GM21723 (cell line): ENCODE results near the gene PTGS2.
"Not testable (repeated sequence)": the region's sequence is repeated elsewhere in the genome, so short reads cannot be mapped to it uniquely, and the experiment has no call there.

Experiments
- ATAC-seq: cut with Tn5 transposase; IDR thresholded peaks from one replicate; pipeline ENCODE4 v1.9.1; 2021; ENCODE audit warnings: mild to moderate bottlenecking, moderate library complexity; ENCODE audit not compliant: unreplicated experiment

The PTGS2 gene

DNA sequence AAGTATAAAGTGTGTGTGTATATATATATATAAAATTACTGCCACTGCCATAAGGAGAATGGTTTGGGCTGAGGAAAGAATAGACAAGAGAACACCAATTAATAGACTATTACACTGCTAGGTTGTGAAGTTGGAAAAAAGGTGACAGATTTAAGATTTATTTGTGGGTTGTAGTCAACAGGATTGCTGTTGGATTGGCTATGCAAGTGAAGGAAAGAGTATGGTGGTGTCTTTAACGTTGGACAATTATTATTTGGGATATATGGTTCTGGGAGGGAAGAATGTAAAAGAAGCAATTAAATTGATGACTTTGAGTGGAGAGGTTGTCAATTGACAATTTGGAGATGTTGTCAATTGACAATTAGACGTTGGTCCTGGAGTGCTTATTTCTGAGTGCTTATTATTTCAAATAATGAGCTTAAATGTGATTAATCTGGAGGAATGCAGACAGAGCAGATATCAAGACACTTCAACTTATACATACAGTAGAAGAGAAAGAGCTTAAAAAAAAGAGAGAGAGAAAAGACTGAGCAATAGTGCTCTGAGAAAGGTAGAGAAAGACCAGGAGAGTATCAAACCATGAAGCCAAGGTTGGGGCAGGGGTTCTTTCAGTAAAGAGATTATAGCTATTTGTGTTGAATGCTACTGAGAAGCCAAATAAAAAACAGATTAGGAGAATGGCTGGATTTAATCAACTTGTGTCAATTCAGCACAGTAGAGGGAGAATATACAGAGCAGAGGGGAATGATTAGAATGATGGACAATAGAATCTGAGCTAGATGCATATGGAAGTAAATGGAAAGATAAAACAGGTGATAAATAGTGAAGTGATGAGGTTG is 9.7 kb downstream of the PTGS2 start:
- ATAC-seq = no peak

DNA sequence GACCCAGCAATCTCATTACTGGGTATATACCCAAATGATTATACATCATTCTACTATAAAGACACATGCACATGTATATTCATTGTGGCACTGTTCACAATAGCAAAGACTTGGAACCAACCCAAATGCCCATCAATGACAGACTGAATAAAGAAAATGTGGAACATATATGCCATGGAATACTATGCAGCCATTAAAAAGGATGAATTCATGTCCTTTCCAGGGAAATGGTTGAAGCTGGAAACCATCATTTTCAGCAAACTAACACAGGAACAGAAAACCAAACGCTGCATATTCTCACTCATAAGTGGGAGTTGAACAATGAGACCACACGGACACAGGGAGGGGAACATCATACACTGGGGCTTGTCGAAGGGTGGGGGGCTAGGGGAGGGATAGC is 10.4 kb downstream of the PTGS2 start:
- ATAC-seq = not testable (repeated sequence)

DNA sequence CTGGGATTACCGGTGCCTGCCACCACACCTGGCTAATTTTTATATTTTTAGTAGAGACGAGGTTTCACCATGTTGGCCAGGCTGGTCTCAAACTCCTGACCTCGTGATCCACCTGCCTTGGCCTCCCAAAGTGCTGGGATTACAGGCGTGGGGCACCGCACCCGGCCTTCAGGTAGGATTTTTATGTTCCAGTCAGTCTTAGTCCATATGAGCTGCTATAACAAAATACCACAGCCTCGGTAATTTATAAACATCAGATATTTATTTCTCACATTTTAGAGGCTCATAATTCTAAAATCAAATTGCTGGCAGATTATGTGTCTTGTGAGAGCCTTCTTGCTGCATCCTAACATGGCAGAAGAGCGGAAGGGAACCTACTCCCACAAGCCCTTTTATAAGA is 16.0 kb downstream of the PTGS2 start:
- not testable (repeated sequence) for ATAC-seq

DNA sequence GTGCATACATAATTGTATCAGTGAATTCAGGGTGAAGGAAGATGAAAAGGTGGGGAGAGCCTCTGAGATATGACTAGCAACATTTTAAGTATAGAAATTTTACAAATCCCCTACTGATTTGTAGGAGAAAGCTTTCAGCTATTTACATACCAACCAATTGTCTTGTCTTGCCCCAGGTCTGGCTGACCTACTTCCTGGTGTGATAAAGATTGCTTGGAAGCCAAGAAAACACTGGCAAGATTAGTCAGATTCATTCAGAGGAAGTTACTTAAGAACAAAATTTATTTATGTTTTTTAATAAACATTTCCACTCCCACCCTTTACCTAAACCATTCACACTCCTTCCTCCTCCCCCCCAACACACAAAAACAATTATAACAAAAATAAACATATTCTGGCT is 17.5 kb downstream of the PTGS2 start:
- ATAC-seq = no peak

DNA sequence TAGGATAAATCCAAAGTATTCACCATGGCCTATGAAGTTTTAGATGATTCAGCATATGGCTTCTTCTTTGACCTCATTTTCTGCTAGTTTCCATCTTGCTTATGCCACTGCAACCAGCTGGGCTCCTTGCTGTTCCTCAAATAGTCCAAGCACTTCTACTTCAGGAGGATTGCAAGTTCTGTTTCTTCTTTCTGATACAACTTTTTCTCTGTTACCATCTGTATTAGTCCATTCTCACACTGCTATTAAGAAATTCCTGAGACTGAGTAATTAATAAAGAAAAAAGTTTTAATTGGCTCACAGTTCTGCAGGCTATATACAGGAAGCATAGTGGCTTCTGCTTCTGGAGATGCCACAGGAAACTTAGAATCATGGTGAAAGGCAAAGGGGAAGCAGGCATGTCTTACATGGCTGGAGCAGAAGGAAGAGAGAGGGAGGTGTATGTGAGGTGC is 20.3 kb downstream of the PTGS2 start:
- no peak for ATAC-seq

DNA sequence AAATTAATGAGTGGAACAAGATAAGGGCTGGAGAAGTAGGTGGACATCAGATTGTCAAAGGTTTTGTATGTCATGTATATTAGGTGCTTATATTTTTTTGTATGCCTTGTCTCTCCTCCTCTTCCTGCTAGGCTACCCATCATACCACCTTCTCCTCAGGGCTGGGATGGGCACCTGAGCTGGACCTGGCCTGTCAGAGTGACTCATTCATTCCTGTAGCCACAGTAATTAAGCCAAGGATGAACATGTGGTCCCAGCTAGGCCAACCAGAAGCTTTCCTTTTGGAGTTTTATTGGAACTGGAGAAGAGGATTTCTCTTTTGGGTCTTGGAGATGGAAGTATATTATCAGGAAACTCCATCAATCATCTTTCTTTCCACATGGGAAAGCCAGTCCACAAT is 21.2 kb downstream of the PTGS2 start:
- no peak for ATAC-seq

DNA sequence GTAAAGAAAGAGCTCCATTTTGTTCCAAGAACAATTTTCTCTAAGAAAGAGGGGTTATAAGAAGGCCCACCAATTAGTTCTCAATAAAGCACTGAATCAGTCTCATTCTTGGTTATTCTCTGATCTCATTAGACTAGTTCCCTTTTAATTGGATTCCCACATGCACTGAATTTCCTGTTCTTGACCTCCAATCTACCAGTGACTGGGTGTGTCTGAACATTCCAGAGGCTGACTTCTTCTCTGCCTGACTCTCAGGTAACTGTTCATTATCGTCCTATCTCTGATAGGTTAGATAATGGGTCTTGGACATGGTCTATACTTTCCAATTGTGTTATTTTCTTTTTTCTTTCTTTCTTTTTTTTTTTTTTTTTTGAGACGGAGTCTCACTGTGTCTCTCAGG is 22.7 kb downstream of the PTGS2 start:
- no peak for ATAC-seq

DNA sequence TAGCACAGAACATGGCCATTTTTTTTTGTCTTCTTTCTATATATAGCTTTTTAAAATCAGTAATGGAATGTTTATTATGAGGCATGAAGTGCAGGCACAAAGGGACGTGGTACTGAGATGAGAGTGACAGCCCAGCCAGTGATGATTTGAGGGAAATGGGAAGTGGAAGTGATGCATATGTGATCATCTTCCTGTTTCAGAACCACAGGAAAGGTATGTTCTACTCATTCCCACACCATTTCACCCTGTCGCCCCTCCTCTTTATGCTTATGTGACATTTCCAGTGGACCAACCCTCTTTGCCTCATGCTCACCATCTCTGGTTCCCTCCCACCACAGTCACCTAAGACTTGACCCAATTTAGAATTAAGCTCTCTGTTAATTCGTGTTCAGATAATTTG is 24.3 kb downstream of the PTGS2 start:
- no peak for ATAC-seq

DNA sequence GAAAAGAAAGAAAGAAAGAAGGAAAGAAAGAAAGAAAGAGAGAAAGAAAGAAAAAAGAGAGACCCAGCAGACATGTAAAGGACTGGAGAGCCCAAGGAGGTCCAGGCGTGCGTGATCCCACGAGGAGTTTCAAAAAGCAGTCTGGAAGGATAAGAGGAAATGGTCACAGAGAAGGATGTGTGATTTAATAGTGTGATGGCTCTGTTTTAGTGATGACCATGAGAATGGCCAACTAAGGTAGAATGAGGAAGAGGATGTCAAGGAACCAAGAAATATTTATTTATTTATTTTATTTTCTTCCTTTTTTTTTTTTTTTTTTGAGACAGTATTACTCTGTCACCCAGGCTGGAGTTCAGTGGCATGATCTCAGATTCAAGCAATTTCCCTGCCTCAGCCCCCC is 25.5 kb downstream of the PTGS2 start:
- ATAC-seq = no peak

DNA sequence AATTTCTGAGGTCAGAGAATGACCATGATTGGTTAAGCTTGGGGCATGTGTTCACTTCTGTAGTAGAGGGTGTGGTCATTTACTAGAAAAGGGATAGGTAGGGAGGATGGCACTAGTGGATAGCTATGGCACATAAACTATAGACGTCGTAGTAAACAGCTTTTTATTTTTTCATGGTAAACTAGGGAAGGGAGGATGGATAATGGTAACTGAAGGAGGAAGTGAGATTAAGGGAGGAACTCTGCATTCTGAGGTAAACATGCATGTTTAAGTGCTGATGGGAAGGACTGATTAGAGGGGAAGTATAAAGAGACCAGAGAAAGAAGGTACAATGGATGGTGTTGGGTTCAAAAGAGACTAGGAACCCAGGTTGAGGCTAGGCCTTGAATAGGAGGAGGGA is 26.9 kb downstream of the PTGS2 start:
- no peak for ATAC-seq

DNA sequence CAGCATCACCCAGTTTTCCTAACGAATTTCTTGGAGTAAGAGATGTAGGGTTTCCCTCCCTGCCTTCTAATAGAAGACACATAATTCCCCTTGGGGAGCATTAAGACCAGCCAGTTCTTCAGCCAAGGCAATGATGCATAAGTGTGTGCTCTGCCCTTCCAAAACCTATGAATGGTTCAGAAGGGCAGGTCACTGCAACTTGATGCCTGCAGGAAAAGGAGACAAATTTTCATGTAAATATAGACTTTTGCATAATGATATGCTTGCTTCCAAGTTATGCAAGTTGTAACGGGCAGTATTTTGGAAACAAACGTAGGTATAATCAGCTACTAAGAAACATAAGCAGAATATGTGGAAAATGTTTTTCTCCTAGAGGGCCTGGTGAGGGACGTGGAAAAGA is 31.6 kb downstream of the PTGS2 start:
- ATAC-seq = no peak

DNA sequence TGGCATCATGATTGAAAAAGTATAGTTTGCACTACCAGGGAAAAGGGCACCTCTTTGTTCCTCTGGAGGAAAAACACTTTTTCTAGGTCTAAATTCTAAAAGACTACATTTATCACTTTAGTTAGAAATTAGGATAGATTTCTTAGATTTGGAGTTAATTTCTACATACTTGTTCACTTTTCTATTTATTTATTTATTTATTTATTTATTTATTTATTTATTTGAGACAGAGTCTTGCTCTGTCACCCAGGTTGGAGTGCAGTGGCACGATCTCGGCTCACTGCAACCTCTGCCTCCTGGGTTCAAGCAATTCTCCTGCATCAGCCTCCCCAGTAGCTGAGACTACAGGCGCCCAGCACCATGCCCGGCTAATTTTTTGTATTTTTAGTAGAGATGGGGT is 32.2 kb downstream of the PTGS2 start:
- ATAC-seq = not testable (repeated sequence)

DNA sequence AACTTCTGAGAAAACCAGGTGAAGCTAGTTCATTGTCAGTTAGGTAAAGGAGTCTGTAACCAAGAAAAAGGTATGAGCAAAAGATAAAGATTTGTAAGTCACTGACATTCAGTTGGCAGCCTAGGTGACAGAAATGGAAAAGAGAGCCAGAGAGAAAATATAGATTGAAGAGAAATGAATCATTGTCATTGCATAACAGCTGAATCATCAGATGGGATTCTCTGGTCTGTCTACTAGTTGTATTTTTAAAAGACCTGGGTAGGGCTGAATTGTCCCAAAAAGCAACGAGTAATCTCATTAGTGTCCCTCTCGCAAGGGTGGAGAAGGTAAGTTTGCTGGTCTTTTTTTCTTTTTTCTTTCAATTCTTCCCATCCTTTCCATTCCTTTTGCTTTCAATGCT is 36.6 kb downstream of the PTGS2 start:
- no peak for ATAC-seq

DNA sequence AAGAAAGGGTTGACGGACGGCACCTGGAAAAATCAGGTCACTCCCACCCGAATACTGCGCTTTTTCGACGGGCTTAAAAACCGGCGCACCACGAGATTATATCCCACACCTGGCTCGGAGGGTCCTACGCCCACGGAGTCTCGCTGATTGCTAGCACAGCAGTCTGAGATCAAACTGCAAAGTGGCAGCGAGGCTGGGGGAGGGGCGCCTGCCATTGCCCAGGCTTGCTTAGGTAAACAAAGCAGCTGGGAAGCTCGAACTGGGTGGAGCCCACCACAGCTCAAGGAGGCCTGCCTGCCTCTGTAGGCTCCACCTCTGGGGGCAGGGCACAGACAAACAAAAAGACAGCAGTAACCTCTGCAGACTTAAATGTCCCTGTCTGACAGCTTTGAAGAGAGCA is 42.7 kb downstream of the PTGS2 start:
- ATAC-seq = not testable (repeated sequence)

DNA sequence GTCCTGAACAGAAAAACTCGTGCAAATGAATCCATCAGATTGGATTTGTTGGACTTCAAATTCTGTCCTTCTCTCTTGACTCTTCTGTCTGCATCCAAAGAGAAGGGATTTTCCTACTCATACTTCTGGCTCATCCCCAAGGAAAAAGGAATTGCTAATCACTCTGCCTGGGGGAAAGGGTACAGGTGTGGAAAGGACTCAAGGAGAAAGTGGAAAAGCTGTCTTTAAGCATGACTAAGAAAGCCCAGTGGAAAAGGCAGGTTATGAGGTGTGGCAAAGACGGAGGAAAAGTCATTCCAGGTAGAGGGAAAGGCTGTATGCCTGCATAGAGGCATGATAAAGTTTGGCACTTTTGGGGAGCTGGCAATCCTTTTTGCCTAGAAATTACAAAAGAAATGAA is 43.4 kb downstream of the PTGS2 start:
- no peak for ATAC-seq

DNA sequence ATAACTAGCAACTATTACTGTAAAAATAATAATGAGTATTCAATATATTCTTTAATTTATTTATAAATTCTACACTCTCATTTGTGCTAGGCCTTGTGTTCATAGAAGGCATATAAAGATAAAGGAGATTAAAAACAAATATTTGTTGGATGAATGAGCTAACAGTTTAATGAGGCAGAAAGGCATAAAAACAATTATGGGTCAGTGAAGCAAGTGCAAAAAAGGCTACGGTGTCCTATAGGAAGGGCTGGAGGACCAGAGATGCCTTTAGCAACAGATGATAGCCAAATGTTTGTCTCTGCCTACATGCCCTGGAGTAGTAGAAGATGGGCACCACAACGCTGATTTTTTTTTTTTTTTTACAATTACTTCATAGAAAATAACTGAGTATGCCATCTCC is 45.7 kb downstream of the PTGS2 start:
- ATAC-seq = no peak

DNA sequence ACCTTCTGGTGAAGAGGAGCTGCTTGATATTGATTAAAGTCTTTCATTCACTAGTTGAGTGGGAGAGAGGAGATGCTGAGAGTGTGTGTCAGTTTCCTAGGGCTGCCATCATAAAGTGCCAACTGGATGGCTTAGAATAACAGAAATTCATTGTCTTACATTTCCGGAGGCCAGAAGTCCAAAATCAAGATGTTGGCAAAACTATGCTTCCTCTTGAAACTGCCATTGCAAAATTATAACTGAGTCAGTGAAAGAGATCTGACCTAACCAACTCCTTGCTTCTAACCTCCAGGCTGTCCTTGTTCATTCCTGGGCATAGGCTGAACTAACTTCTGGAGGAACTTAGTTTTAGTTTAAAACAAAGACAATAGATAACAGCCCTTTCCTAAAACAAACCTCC is 47.1 kb downstream of the PTGS2 start:
- no peak for ATAC-seq

DNA sequence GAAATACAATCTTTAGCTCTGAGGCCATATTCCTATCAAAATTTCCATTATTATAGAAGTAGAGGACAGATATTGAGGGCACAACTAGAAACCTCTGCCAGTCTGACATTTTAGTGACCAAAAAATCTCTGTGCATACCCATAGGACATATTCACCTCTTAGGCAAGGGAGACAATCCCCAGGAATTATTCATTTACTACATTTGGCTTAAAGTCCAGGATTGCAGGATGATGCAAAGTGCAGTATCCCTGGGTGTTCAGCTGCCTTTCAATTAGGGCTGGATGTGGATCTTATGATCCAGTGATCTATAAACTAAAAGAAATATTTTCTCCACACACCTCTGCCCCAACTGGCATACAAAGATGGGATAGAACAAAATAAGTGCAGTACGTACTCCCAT is 50.9 kb downstream of the PTGS2 start:
- no peak for ATAC-seq

DNA sequence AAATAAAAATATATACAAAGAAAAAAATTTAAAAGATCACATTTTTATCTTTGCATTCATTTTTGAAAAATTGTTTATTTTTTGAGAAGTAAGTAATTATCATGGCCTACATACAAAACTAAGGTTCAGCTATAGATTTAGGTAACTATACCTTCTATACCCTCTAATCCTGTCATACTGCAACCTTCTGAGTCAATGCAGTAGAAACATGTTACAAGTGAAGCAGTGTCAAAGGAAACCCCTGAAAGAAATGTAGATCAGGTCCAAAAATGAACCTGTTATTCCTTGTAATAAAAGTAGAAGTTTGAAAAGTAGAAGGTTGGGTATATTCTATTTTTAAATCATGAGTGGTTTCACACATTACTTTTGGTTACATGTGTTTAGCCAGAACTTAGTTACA is 51.3 kb downstream of the PTGS2 start:
- ATAC-seq = no peak

DNA sequence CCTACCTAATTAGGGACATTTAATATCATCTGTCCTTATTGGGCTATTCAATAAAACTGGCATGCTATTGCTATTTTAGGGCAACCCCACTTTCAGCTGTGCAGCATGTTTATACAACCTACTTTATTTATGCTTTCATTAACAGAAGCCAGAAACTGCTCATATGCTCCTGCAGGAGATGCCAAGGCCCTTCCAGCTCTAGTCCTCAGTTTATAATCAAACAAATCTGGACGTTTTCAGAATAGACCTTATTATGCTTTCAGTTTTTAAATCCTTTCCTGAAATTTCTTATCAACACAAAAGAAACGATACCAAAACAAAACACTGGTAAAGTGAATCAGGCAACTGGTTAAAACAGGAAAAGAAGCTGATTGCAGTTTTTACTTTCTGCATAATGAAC is 53.2 kb downstream of the PTGS2 start:
- no peak for ATAC-seq

DNA sequence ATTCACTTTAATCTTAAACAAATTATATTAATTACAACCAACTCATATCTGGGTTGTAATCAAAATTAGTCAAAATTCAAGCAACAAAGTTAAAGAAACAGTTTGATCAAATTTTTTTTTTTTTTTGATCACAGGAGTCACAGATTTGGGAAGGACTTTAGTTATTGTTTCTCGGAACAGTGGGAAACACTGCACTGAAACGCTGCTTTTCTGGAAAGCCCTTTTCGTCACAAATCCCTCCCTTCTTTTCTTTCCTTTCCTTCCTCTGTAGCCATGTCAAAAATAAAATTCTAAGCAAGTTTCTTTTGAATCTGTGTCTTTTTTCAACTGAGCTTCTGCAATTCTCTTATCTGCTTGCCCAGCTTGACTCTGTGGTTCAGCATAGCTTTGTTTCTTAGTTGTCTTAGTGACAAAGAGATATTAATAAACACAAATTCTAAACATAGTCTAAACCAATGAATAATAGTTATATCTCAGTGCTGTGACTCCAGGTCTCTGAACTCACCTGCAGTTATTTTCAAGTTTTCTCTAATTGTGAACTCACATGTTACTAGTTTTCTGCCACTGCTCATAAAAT is 53.8 kb downstream of the PTGS2 start:
- no peak for ATAC-seq

DNA sequence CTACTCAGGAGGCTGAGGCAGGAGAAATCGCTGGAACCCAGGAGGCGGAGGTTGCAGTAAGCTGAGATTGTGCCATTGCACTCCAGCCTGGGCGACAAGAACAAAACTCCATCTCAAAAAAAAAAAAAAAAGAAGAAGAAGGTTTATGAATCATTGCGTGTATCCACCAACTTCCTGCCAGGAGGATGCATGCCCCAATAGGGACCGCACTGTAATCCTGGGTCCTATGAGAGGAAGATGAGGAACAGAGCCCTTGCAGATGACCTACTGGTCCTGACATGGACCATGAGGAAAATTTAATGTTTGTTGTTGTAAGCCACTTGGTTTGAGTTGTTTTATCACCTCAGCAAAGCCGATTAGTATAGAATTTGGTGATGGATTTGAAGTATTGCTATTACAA is 56.7 kb downstream of the PTGS2 start:
- no peak for ATAC-seq
